HG03095 (cell line): ENCODE measurements around the gene GRID1.

Source experiments
- ATAC-seq: cut with Tn5 transposase; IDR thresholded peaks from one replicate; pipeline ENCODE4 v1.9.1; 2021; ENCODE audit warnings: moderate library complexity; ENCODE audit not compliant: unreplicated experiment

The GRID1 gene

GRCh38 chr10:85600026-85600743 is 766.4 kb downstream of the GRID1 start:
- no peak for ATAC-seq

GRCh38 chr10:85599081-85599480 is 767.5 kb downstream of the GRID1 start:
- no peak for ATAC-seq

- ATAC-seq = peak; percentile 73
Measured at GRCh38 chr10:85598646-85599045, 767.9 kb downstream of the GRID1 start.

GRCh38 chr10:85597006-85597405 is 769.6 kb downstream of the GRID1 start:
- no peak for ATAC-seq

- ATAC-seq = no peak
Measured at GRCh38 chr10:85596389-85596788, 770.2 kb downstream of the GRID1 start.

GRCh38 chr10:85594239-85594638 is 772.4 kb downstream of the GRID1 start:
- ATAC-seq = no peak

GRCh38 chr10:85593226-85593772 is 773.3 kb downstream of the GRID1 start:
- ATAC-seq = no peak

- ATAC-seq = no peak
Measured at GRCh38 chr10:85581371-85581770, 785.2 kb downstream of the GRID1 start.

- no peak for ATAC-seq
Measured at GRCh38 chr10:85580585-85580984, 786.0 kb downstream of the GRID1 start.

GRCh38 chr10:85578860-85579259 is 787.7 kb downstream of the GRID1 start:
- no peak for ATAC-seq

- ATAC-seq = no peak
Measured at GRCh38 chr10:85575441-85575840, 791.2 kb downstream of the GRID1 start.

GRCh38 chr10:85570871-85571270 is 795.7 kb downstream of the GRID1 start:
- no peak for ATAC-seq

- ATAC-seq = no peak
Measured at GRCh38 chr10:85565381-85565780, 801.2 kb downstream of the GRID1 start.

- no peak for ATAC-seq
Measured at GRCh38 chr10:85558533-85558932, 808.1 kb downstream of the GRID1 start.

GRCh38 chr10:85557706-85558105 is 808.9 kb downstream of the GRID1 start:
- ATAC-seq = no peak

- ATAC-seq = no peak
Measured at GRCh38 chr10:85557077-85557476, 809.5 kb downstream of the GRID1 start.
